Endometrium (tissue), 2 donors: Measurements from ENCODE around the gene TMEM255B.

Source experiments
- FAIRE-seq: peaks from 2 replicates; lab custom pipeline; 2012; peaks lifted over from hg19 to GRCh38; lab: Jason Lieb, UNC
- donor health status: control.
- donor health status: control.

The TMEM255B gene

GRCh38 chr13:113834496-113835200 lies 75.6 kb downstream of the TMEM255B start:
- FAIRE-seq = no peak

- FAIRE-seq = no peak
These were observed 76.6 kb downstream of the TMEM255B start for GRCh38 chr13:113835461-113836270.

GRCh38 chr13:113836768-113837559 lies 77.9 kb downstream of the TMEM255B start:
- no peak for FAIRE-seq

- peak; percentile 68 for FAIRE-seq
These were observed 78.7 kb downstream of the TMEM255B start for GRCh38 chr13:113837560-113838355.

GRCh38 chr13:113838711-113839201 lies 79.7 kb downstream of the TMEM255B start:
- FAIRE-seq = no peak

DNA sequence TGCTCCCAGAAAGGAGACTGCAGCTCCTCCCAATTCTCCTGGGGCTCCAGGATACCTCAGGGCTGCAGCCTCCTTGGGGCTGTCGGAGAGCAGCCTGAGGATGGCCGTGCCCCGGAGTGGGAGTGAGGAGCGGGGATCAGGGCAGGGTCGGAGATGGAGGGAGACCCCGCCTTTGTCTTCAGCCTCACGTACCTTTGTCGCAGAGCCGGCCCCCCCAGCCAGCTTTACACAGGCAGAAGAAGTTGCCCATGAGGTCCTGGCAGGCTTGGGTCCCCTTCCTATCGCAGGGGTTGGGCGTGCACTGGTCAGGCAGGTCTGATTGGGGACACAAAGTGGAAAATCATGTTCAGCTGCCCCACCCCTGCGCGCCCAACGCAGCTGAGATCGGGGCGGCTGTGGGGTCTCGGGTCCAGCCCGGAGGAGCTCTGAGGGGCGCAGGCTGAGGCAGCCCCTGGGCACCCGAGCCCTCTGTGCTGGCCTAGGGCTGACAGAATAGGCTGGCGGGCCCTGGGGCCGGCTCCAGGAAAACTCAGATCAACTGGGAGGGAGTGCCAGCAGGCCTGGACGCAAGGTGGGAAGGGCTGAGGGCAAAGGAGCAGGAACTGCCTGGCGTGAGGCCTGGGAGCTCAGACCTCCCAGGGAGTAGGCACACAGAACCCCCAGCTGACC lies 80.6 kb downstream of the TMEM255B start:
- FAIRE-seq = no peak

- FAIRE-seq = no peak
These were observed 81.7 kb downstream of the TMEM255B start for GRCh38 chr13:113840541-113841352.

DNA sequence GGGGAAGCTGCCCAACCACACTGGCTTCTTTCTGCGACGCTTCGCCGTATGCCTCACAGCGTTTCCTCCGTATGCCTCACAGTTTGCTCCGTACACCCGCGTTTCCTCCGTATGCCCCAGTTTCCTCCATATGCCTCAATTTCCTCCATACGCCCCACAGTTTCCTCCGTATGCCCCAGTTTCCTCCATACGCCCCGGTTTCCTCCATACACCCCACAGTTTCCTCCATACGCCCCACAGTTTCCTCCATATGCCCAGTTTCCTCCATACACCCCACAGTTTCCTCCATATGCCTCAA lies 82.3 kb downstream of the TMEM255B start:
- FAIRE-seq = no peak

DNA sequence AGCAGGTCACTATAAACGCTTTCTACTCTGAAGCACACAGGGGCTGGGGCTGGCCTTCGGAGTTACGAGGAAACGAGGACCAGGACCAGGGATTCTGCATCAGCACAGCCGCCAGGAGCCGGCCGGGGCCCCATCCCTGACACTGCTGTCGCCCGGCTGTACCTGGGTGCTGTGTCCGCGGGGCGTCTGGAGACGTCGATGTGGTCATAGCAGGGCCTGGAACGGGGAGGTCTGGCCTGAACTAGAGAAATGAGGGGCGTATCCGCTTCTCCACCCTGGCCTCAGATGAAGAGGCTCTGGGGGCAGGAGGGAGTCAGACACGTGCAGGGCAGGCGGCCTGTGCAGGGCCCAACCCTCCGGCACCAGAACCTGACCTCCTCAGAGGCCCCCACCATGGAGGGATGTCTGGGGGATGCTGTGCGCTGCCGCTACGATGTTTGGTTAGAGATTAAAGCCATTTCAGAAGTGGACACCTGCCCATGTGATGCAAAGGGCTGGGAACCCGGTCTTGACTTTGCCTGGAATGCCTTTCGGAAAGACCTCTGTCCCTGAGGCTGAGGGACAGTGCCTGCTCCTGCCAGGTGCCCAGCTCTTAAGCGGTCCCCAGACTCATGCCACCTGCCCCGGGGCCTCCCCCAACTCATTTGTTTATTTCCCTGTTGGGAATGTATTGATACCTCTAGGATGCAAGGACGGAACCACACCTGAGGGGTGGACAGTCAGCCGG lies 83.5 kb downstream of the TMEM255B start:
- FAIRE-seq = no peak

DNA sequence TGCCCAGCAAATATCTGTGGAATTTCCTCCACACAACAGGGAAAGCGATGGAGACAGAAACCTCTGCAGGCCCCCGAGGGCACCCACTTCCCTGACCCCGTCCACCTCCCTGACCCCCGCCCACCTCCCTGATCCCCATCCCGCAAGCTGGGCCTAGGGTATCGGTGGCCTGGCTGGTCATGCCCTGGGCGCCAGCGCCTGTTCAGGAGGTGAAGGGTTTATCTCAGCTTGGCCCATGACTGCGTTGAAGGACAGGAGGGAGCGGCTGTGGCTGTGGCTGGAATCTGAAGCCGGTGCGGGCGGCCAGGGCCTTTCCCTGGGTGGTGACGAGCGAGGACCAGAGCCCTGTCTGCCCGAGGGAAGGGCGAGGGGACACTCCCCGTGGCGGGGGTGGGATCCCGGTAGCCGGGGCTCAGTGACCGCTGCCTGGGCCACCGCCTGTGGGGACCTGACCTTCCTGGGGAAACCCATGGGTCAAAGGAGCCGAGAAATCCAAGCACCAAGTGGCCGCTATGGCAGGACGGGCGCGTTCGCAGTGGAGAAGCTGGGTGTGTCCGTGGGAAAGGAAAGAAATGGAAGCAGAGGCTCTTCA lies 84.1 kb downstream of the TMEM255B start:
- no peak for FAIRE-seq

GRCh38 chr13:113843864-113844556 lies 85.0 kb downstream of the TMEM255B start:
- FAIRE-seq = no peak

DNA sequence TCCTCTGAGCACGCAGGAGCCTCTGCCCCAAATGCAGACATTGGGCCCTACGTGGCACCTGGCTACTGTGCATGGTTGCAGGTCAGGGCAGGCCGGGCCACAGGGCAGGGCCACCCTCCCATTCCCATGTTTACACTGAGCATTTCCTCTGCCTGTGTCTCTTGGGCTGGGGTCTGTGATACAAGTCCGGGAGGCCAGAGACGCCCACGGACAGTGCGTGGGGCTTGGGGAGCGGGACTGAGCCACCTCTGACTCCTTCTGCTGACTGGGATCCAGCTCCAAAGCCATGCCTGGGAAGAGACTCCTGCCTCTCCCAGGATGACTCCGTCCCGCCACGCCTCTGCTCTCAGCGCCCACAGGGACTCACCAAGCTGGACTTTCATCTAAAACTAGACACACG lies 86.0 kb downstream of the TMEM255B start:
- no peak for FAIRE-seq

DNA sequence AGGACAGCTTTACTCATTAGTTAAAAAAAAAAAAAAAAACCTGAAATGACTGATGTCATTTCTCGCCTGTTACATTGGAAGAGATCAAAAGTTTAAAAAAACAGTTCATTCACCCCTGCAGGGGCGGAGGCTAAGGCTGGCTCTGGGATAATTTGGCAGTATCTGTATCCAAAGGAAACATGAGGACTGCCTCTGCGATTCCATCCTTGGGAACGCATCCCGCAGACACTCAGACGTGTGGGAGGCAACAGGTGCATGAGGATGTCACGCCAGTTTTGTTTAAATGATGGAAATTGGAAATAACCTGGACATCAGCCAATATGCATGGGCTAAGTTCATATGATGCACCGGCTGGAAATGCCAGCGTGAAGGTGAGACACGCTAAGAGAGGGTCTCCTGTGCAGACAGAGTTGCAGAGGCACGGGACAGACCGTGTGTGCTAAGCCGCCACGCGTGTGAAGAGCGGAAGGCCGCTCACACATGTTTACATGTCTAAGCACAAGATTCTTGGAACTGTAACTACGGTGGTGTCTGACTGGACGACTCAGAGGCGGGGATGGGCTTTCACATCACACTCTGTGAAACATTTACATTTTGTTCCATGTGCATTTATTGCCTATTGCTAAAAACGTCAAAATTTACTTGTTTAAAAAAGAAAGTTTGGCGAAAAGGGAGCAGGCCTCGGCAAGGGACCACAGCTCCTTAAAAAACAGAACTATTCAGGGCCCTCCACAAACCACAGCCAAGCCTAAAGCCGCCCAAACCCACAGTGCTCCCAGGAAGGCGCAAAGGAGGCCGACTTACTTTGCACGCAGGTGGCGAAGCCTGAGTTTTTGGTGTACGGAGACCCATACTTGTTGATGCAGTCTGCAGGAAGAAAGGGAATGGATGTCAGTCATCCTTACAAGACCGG lies 87.0 kb downstream of the TMEM255B start:
- no peak for FAIRE-seq

GRCh38 chr13:113846636-113847318 lies 87.8 kb downstream of the TMEM255B start:
- no peak for FAIRE-seq

DNA sequence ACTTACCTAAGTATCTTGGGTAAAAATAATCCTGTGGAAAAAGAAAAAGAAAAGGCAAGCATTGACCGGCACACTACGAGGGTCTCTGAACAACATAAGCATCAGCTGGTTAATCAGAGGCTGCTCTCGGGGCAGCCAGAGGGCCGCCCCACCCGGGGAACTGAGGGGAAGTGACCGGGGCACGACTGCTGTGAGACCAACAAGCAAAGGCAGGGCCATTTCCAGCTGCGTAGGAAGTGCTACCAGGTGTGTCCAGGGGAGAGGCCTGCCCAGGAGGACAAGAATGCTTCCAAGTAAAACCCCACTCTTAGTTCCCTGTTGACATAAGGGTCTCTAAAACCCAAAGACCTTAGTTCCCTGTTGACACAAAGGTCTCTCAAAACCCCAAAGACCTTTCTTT lies 89.0 kb downstream of the TMEM255B start:
- no peak for FAIRE-seq

DNA sequence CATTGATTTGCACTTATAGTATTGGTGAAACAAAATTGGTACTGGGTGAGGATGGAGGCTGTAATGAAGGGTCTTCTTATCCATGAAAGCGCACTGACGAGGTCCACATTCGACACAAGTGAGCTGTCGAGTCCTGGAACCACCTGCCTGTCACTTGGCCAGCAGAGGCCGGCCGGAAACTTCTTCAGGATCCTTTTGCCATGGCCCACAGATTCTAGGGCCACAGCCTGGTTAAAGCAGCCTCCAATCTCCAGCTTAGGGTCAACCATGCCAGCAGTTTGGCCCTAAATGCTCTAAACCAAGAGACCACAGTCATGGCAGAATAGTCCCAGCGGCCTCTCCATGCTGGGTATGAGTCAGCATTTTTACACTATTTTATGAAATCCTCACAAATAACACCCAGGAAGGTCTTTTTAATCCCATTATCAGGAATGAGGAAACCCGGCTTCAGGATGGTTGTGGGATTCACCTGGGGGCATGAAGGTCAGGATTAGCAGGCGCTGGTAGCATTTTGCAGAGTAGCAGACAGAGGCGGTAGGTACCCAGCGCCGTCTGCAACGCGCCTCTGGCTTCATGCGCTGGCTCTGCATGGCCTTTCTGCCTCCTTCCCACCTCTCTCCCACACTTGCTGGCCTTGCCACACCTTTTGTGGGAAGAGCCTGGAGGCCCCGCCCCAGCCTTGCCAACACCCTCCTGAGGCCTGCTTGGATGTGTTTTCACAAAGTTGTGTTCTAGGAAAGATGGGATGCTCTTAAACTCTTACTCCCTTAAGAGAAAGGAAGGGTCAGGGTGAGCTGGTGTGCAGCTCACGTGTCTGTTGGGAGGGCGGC lies 89.6 kb downstream of the TMEM255B start:
- FAIRE-seq = no peak
